Kidney (tissue), 14 donors: ENCODE data around the gene ZNF277. TPM values are rescaled to one million over a fixed set of nuclear protein-coding genes. Genes with fewer than 3 reads are reported as not detected.

Experiments
- DNase-seq, 5 donors: peaks; one replicate each; pipeline ENCODE4 v3.0.0-alpha.2; 2013 to 2020
- FAIRE-seq: peaks from 2 replicates; lab custom pipeline; 2012; peaks lifted over from hg19 to GRCh38; lab: Jason Lieb, UNC
- H3K27ac ChIP-seq, 2 donors: one replicate each; pipeline ENCODE4 v1.7.0; 2013; ENCODE audit warnings: low read depth in 2 of 2, low read length in 2 of 2, inconsistent platforms in 1 of 2
- H3K27me3 ChIP-seq: one replicate; pipeline ENCODE4 v1.7.1; 2013; ENCODE audit warnings: low read length, inconsistent platforms; ENCODE audit not compliant: control insufficient read depth, insufficient read depth
- H3K36me3 ChIP-seq, 3 donors: one replicate each; pipeline versions ENCODE4 v1.7.0 to v1.7.1; 2013; ENCODE audit warnings: low read length in 3 of 3, control low read depth in 1 of 3, inconsistent platforms in 1 of 3; ENCODE audit not compliant: insufficient read depth in 3 of 3, control insufficient read depth in 2 of 3
- H3K4me1 ChIP-seq, 3 donors: one replicate each; pipeline versions ENCODE4 v1.7.0 to v1.7.1; 2013; ENCODE audit warnings: low read length in 3 of 3, inconsistent platforms in 1 of 3, low read depth in 1 of 3; ENCODE audit not compliant: control insufficient read depth in 2 of 3, insufficient read depth in 2 of 3
- H3K4me3 ChIP-seq, 3 donors: one replicate each; pipeline versions ENCODE4 v1.7.0 to v1.8.1; 2013; ENCODE audit warnings: low read length in 3 of 3, control low read depth in 1 of 3, inconsistent platforms in 1 of 3
- H3K9ac ChIP-seq, 3 donors: one replicate each; pipeline versions ENCODE4 v1.7.0 to v1.7.1; 2013; ENCODE audit warnings: low read length in 3 of 3, control low read depth in 1 of 3, inconsistent platforms in 1 of 3
- H3K9me3 ChIP-seq, 3 donors: one replicate each; pipeline versions ENCODE4 v1.7.0 to v1.7.1; 2013; ENCODE audit warnings: low read length in 3 of 3, control low read depth in 1 of 3, inconsistent platforms in 1 of 3; ENCODE audit not compliant: control insufficient read depth in 2 of 3, insufficient read depth in 1 of 3
- CTCF ChIP-seq: IDR thresholded peaks from 3 replicates; pipeline ENCODE4 v1.5.1; 2012; ENCODE audit warnings: mild to moderate bottlenecking, moderate library complexity, borderline replicate concordance; ENCODE audit not compliant: insufficient read depth; ENCODE audit errors: extremely low read depth
- intact Hi-C: fragments of 100-400 bp; cut with DNase I; formaldehyde crosslinking; loops from one replicate; pipeline ENCODE4 v1.11.1; 2022
- polyA plus RNA-seq: library from polyadenylated mRNA; stranded (reverse); fragments of 350-450 nt; fragmentation: Illumina TruSeq; extraction: RNeasy Lipid Tissue Mini Kit (QIAGEN cat#74804); gene quantifications from one replicate; pipeline ENCODE4 v1.2.3, GENCODE V29; 2014; ENCODE audit warnings: low read depth, low replicate concordance; ENCODE audit not compliant: insufficient read depth
- total RNA-seq: library from RNA; stranded (reverse); fragmentation: NEBNext Ultra II Directional; extraction: Animal tissue kit (Norgen Biotek cat#: 25700); gene quantifications from one replicate; pipeline ENCODE4 v1.2.1, GENCODE V29; 2021
- donor health status: control.
- donor health status: control.
- donor health status: control.
- donor health status: control.
- donor health status: control.
- donor health status: DM: yes; HTN: yes; CAD: no.
- donor health status: Normal renal cell carcinoma (clear cell type).

Gene ZNF277
- total and polyA plus RNA-seq, 2 donors from 2014 or later = 18.7 to 25.0 TPM

- no peak for DNase-seq
- Histone ChIP-seq H3K27me3 (no peaks in the 10 kb centered on the region), H3K4me1 (peaks cover 0 to 6% (median 0%) of the 10 kb centered on the region in 3 donors), H3K27ac (no peak overlapping the region), H3K9me3 (no peaks in the 10 kb centered on the region), H3K36me3 (no peaks in the 10 kb centered on the region), H3K4me3 (no peak overlapping the region), H3K9ac (no peak overlapping the region)
- intact Hi-C loops = no loop called here
- FAIRE-seq = no peak
- no peak for TF ChIP-seq CTCF
Observed at GRCh38 chr7:112201839-112202238, 4.7 kb upstream of the ZNF277 start.

- H3K9ac ChIP-seq = no peak overlapping the region
- peak in 1 of 5 donors; percentile 55 for DNase-seq
- peak overlapping the region in 1 of 3 donors; percentile 1 for H3K4me3 ChIP-seq
- FAIRE-seq = no peak
- intact Hi-C loops = no loop called here
- H3K27me3 ChIP-seq = no peaks in the 10 kb centered on the region
- no peaks in the 10 kb centered on the region for H3K9me3 ChIP-seq
- peaks cover 0 to 6% (median 0%) of the 10 kb centered on the region in 3 donors for H3K4me1 ChIP-seq
- no peak for TF ChIP-seq CTCF
- H3K27ac ChIP-seq = no peak overlapping the region
- no peaks in the 10 kb centered on the region for H3K36me3 ChIP-seq
Observed at GRCh38 chr7:112202816-112203215, 3.7 kb upstream of the ZNF277 start.

- Histone ChIP-seq H3K27me3 (no peaks in the 10 kb centered on the region), H3K27ac (no peak overlapping the region), H3K9ac (no peak overlapping the region), H3K4me1 (peaks cover 0 to 6% (median 0%) of the 10 kb centered on the region in 3 donors), H3K4me3 (peak overlapping the region in 1 of 3 donors; percentile 93), H3K36me3 (no peaks in the 10 kb centered on the region), H3K9me3 (no peaks in the 10 kb centered on the region)
- no peak for TF ChIP-seq CTCF
- DNase-seq (no peak), FAIRE-seq (no peak)
- intact Hi-C loops = no loop called here
Observed at GRCh38 chr7:112203365-112203739, 3.1 kb upstream of the ZNF277 start.
